Ecto neural progenitor cell (in vitro differentiated cells): ENCODE data around the gene BRWD1.

Experiments
- DNase-seq: peaks from one replicate; pipeline ENCODE4 v3.0.0-alpha.2; 2018; ENCODE audit warnings: low spot score

BRWD1 gene

DNA sequence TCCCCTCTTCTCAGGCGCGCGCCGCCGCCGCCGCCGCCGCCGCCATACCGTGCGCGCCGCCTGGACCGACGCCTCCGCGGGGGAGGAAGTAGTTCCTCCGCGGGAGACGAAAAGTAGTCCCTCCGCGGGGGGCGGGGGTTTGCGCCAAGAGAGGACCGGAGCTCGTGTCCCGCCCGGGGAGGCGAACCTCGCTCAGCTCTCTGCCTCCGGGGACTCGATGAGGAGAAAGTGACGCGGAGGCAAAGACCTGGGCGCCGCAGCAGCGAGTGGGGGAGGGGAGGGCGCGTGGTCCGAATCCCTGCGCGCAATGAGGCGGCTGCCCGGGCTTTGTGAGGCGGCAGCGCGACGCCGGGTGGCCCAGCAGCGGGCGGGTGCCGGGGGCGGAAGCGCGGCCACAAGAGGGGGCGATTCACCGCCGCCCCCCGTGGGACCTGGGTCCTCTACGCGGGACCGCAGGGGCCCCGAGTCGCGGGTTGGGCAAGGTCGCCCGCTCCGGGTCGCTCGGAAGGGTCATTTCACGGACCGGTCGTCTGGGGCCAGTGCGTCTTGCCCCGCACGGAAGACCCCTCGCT lies at the start of gene BRWD1:
Gene BRWD1 (minus strand): TSS at position 62 of the 572 bp plus-strand sequence. CDS start 141 bp downstream, outside the sequence.
- peak; percentile 91 for DNase-seq

DNA sequence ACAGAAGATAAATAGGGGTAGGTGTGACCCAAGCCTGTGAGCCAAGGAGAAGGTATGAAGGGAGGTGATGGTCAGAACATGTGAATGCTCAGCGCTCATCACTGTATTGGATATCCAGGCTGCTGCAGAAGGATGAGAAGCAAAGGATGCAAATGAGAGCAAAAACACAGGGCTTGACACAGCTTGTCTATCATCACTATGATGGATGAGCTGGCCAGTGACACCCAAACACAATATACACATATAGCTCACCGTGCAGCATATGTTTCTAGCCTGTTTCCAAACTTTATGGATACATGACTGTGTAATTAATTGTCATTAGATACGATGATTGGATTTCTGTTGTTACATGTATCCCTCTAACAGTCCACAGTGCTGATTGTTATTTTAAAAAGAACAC lies 49.3 kb upstream of the BRWD1 start:
- no peak for DNase-seq

GRCh38 chr21:39359382-39359781 lies 46.0 kb upstream of the BRWD1 start:
- DNase-seq = no peak

DNA sequence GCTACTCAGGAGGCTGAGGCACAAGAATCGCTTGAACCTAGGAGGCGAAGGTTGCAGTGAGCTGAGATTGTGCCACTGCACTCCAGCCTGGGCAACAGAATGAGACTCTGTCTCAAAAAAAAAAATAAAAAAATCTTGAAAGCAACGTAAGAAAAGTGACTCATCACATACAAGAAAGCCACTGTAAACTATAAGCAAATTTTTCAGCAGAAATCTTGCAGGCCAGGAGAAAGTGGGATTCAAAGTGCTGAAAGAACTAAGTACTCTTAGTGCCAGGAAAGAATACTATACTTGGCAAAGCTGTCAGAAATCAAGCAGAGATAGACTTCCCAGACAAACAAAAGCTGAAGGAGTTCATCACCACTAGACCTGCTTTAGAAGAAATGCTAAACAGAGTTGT lies 39.9 kb upstream of the BRWD1 start:
- no peak for DNase-seq

DNA sequence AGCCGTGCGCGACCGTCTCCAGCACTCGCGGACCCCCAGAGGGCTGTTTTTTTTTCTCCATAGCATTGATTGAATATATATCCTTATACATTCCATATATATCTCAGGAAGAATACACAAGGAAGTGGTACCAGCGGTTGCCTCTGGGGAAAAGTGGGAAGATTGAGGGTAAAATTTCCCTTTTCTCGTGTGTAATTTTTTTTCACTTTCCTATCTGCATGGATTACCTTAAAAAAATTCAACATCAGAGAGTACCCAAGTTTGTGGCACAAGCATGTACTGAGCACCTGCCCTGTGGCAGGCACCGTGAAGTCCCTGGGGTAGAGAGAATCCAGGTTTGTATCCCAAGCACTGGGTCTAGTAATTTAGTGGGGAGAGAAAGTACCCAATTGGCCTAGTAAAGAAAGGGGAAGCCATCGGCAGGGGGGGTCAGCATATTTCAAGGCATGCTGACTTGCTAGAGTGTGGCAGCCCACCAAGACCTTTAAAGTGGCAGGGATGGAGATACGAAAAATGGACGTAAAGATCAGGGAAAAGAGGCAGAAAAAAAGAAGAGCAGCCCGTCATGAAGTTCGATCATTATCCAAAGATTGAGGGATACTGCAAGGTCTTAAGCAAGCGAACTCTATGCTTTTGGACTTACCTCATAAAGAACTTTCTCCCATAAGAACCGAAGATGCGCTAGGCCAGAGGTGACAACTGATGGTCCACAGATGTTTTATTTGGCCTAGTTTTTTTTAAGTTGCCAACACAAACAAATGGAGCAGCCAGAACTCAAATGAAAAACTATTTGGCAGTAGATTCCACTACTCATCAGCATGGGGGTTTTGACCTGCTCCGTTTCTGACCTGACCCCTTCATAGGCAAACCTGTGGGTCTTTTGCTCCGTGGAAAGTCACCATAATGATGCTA lies 36.9 kb upstream of the BRWD1 start:
- no peak for DNase-seq

DNA sequence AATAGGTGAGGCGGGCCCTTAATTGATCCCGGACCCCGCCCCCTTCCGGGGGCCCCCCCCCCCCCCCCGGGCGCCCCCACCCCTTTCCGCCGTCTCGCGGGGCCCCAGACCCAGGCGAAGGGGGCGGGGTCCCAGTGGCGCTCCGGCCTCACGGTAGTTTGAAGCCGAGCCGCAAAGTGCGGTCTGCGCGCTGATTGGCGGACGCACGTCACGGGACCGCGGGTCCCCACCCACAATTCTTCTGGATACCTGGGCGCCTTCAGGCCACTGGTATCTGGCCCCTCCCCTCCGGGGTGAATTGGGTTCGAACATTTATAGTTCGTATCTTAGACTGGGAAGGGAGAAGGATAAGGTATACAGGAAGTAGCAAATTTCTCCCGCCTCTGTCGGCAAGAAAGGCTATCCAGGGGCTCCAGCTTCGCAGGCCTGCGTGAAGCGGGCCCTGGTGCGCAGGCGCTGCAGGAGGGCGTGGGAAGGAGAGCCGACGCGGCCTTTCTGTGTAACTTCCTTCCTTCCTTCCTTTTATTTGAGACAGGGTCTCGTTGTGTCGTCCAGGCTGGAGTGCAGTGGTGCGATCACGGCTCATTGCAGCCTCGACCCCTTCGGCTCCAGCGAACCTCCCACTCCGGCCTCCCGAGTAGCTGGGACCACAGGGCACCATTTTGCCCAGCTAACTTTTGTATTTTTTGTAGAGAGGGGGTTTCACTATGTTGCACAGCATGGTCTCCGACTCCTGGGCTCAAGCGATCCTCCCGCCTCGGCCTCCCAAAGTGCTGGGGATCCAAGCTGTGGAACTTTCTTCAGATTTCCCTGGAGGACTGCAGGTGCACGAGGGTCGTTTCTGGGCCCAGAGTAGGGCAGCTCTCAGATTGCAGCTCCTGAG lies 36.0 kb upstream of the BRWD1 start:
- DNase-seq = peak; percentile 98

- DNase-seq = peak; percentile 94
These were observed 35.2 kb upstream of the BRWD1 start, which contains the start of gene HMGN1 for GRCh38 chr21:39348355-39349210. HMGN1 (minus strand) TSS chr21:39349088; CDS start chr21:39348917, 171 bp downstream.

DNA sequence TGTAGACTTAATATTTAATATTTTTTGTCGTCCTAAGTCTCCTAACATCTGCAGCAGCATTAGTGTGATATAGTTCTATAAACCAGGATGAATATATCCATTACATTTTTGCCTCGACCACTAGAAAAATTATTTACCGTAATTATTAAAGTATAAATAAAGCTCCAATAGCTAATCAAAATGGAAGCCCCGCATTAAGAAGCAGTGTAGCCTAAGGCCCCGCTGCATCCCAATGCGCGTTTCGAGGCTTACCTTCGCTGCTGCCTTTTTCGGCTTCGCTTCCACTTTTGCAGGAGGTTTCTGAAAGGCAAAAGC lies 34.6 kb upstream of the BRWD1 start:
- DNase-seq = no peak

DNA sequence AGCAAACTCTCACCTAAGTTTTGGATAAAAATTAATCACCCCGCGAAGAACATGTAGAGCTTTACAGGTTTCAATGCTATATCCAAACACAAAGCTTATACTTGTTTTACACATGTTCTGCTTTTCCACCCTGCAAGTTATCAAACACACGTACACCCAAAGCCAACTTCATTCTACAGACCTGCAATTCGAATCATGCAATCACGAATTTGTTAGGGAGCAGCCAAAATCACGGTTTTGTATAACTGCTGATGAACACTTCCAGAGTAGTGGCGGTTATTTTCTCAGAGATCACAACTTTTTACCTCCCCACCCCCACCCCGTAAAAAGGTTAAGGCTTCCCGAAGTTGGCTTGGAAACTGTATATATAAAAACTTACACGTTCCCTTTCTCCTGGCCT lies 34.1 kb upstream of the BRWD1 start:
- no peak for DNase-seq

- DNase-seq = no peak
These were observed 33.4 kb upstream of the BRWD1 start for GRCh38 chr21:39346671-39347331.

- no peak for DNase-seq
These were observed 32.8 kb upstream of the BRWD1 start for GRCh38 chr21:39346206-39346605.

DNA sequence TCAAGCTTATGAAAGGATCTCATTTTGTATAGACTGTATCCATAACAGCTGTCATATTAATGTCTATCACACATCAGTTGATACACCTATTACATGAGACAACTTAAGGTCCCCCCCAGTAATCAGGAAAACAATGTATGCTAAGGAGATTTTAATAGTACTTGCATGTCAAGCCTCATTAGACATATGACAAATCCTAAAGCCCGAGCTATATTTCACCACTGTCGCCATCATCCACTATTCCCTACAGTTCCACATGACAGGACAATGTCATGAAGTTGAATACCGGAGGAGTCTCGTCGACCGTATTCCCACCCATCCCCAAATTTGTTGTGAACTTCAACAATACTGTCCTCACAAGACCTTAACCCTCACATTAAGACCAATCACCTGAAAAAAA lies 32.0 kb upstream of the BRWD1 start:
- DNase-seq = no peak

DNA sequence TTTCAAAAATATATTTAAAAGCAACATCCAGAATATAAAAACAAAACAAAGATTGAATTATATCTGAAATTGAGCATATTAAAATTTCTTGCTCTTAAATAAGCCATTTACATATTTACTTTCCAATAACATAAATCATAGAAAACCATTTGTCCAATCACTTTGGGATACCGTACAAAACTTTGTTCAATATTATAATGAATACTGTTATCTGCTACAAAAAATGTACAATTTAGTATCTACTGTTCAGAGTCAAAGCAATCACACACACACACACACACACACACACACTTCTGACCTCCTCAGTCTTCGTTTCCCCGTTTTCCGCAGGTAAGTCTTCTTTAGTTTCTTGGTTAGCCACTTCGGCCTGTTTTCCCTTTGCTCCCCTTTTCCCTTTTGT lies 31.4 kb upstream of the BRWD1 start:
- DNase-seq = no peak

DNA sequence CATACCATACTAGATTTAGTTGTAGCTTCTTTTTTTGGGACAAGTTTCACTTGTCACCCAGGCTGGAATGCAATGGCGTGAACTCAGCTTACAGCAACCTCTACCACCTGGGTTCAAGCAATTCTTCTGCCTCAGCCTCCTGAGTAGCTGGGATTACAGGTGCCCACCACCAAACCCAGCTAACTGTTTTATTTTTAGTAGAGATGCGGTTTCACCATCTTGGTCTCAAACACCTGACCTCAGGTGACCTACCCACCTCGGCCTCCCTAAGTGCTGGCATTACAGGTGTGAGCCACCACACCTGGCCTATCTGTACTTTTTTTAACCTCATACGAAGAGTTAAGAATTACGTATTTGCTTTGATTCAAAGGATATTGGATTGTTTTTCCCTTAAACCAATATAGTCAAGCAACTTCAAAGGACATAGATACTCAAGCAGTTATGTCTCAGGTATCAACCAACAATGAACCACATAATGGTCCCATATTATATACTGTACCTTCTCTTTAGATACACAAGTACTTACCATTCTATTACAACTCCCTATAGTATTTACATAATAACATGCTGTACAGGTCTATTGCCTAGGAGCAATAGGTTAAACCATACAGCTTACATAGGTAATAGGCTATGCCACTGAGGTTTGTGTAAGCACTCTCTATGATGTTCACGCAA lies 28.0 kb upstream of the BRWD1 start:
- no peak for DNase-seq

- DNase-seq = no peak
These were observed 27.3 kb upstream of the BRWD1 start for GRCh38 chr21:39340687-39341086.

GRCh38 chr21:39339231-39339630 lies 25.8 kb upstream of the BRWD1 start:
- no peak for DNase-seq

DNA sequence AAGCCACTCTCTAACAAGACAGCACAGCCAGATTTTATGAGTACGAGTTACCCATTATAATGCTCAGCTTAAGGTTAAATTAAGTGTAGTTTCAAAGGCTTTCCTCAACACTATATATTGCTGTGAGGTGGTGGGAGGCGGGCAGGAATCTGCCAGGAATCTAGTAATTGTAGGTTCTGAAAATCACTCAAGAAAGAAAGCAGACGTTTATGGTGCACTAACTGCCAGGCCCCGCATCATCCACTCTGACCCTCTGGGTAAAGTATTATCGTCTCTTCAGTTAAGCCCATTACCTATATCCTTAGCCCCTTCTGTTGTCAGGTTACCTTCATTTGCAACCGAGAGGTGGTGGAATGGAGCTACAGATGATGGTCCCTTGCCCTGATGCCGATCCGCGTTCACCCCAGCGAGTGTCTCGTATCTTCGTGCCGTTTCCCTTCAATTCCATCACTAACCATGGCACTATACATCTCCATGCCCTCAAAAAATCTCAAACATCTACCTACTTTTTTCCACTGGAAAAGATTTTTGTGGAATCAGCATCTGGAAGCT lies 23.1 kb upstream of the BRWD1 start:
- DNase-seq = no peak

DNA sequence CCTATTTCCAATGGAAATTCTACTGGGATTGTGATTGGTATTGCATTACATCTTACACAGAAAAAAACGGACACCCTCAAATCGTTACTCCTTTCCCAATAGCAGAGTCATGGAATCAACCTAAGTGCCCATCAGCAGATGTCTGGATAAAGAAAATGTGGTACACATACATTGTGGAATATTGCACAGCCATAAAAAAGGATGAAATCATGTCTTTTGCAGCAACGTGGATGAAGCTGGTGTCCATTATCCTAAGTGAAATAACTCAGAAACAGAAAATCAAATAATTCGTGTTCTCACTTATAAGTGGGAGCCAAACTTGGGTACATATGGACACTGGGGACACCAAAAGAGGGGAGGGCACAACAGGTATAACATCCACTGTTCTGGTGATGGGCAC lies 21.2 kb upstream of the BRWD1 start:
- no peak for DNase-seq

- no peak for DNase-seq
These were observed 18.7 kb upstream of the BRWD1 start for GRCh38 chr21:39332175-39332574.

GRCh38 chr21:39330001-39330400 lies 16.6 kb upstream of the BRWD1 start:
- no peak for DNase-seq
